HG02763 (cell line): Measurements from ENCODE around the gene MGAT3.
"Not testable (repeated sequence)": the region's sequence is repeated elsewhere in the genome, so short reads cannot be mapped to it uniquely, and the experiment has no call there.

Experiments
- ATAC-seq: cut with Tn5 transposase; IDR thresholded peaks from one replicate; pipeline ENCODE4 v1.9.1; 2021; ENCODE audit warnings: mild to moderate bottlenecking, moderate library complexity; ENCODE audit not compliant: unreplicated experiment

The MGAT3 gene

DNA sequence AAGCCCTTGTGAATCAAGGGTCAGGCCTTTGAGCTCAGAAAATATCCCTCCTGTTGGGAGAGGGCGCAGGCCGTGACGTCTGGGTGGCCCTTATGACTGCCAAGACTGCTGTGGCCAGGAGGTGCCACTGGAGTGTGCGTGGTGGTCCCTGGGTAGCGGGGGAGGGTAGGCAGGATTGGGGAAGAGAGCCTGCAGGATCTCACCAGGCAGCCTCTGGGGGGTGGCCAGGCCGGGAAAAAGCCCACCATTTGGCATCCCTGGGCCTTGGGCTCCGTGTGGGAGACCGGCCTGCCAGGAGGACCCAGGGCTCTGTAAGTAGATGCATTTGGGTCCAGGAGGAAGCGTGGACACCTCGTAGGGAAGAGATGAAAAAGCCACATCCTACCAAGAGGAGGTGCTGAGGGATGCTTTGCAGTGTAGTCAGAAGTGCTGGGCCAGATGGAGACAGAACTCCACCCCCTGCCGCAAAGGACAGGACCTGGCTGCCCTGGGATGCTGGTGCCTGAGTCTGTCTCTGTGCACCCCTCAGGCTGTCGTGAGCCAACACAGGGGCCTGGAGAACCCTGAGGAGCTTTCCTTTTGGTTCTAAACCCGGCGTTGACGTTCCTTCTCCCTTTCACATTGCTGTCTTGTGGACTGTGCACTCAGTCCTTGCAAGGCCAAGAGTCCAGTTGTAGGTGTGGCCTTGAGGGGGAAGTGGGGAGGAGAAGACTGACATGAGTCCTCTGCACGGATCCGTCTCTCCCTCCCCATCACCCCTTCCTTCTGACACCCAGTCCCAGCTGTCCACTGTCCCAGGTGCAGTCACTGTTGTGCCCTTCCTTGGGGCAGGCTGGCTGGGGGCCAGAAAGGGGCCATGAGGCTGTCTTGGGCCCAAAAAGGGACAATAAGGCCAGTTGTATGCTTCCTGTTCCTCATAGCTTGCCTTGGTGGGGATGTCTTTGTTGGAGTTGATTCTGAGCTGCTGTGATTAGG is 32.6 kb downstream of the MGAT3 start:
- no peak for ATAC-seq

DNA sequence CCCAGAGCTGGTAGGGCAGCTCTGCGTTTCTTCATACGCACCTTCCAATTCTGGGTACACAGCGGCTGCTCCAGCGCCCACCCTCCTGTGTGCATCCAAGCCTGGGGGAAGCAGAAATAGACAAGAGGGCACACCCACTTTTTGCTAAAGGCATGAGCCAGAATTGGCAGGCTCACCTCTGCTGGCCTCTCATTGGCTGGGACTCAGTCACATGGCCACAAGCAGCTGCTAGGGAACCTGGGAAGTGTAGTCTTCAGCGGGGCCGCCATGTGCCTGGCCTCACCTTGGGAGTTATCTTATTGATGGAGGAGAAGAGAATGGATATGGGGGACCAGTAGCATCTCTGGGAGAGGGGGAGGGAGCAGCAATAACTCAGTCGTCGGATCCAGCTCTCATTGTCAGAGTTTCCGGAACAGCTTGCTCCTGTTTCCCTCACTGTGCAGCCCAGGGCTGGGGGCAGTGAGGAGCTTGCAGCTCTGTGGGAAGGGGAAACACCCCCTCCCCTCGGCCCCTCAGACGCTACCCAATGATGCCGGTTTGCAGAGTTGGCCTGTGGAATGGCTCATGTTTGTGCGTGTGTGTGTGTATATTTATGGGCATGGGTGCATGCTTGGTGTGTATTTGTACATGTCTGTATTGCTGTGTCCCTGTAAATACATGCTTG is 33.5 kb downstream of the MGAT3 start:
- peak; percentile 71 for ATAC-seq

DNA sequence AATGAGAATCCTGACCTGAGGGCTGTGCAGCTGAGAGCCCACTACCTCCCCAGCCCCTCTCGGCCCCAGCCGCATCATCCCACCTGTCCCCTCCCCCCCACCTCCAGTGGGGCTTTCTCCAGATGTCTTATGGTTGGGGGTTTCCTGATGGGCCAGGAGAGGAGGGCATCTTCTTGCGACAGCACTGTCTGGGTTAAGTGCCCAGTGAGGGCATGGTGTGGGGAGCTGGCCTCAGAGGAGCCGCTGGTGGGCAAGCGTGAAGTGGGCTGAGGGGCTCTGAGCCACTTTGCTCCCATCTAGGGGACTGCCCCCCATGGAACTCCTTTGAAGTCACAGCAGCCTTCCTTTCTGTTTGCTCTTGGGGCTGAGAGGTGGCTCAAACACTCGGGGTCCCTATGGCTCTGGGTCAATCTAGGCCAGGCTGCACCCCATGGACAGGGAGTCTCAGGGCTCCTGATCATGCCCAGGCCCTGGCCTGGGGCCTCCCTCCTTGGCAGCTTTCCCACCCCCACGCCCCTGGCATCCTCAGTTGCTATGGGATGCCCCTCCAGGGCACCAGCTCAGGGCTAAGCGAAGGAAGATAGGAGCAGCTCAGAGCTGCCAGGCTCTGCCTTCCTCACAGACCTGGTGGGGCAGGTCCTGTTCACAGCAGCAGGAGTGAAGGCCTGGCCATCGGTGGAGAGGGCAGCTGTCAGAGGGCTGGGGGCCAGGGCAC is 34.3 kb downstream of the MGAT3 start:
- ATAC-seq: no peak

DNA sequence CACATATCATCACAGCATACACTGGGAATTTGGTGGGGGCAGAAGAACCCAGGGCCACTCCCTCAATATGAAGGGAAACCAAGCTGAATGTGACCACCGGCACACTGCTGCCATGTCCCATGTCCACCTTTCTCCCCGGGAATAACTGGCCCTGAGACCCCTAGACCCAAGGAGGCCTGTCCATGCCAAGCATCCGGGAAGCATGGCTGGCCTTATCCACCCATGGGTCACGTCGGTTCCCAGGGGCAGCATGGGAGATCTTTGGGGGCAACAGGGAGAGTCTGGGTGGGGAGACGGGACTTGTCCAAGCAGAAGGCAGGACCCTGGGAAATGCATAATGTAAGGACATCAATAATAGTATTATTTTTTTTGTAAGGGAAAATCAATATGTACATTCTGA is 34.9 kb downstream of the MGAT3 start:
- ATAC-seq: no peak

DNA sequence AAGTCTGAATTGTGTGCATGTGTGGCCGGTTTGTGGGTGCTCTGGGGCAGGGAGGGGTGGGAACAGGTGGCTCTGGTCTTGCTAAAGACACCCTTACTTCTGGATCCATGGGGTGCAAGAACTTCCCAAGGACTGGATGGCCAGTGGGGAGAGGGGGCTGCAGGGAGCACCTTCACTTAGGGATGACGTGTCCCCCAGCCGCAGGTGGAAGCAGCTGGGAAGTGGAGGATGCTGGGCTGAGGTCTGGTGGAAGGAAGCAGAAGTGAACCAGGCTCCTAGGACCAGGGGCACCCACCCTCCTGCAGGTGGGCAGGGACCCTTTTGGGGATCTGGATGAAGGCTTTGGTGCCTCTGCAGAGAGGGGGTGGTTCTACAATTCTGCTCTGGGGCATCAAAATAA is 35.4 kb downstream of the MGAT3 start:
- no peak for ATAC-seq

DNA sequence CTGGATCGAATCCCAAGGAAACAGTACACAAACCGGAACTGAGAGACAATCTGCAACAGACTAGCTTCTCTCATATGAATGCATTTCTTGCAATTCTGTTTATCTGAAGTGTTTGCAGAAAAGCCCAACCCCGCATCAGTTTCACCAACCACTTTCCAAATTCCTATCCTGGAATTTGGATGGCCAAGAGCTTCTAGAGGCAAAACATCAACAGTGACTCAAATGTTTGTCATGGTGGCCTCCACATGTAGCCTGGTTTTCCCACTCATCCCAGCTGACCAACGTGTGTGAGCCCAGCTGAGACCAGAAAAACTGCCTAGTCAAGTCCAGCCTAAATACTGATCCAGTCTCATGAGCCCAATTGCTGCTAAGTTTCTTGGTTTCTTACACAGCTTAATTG is 36.9 kb downstream of the MGAT3 start:
- ATAC-seq: no peak

DNA sequence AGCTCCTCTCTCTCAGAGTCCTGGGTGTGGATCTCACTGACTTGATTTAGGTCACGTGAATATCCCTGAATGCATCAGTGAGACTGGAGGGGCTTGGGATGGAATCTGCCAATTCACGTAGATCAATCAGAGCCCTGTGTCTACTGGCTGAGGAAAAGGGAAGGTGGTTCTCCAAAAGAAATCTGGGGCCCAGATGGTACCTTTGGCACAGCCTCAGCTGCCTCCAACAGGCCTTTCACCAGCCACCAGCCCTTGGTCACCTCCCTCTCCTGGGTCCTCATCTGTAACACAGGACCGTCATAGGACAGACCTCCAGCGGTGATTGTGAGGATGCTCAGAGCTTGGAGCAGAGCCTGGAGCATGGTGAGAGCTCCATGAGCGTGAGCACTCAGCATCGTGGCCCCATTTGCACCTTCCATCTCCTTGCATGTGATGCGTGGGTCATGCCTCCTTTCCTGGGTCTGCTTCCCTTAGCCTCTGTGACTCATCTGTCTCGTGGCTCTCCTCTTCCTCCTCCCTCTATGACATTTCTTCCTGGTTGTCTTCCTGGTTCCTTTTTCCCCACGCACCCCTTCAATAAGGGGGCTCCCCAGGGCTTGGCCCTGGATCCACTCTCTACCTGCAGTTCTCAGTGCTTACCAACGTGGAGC is 37.8 kb downstream of the MGAT3 start:
- no peak for ATAC-seq

DNA sequence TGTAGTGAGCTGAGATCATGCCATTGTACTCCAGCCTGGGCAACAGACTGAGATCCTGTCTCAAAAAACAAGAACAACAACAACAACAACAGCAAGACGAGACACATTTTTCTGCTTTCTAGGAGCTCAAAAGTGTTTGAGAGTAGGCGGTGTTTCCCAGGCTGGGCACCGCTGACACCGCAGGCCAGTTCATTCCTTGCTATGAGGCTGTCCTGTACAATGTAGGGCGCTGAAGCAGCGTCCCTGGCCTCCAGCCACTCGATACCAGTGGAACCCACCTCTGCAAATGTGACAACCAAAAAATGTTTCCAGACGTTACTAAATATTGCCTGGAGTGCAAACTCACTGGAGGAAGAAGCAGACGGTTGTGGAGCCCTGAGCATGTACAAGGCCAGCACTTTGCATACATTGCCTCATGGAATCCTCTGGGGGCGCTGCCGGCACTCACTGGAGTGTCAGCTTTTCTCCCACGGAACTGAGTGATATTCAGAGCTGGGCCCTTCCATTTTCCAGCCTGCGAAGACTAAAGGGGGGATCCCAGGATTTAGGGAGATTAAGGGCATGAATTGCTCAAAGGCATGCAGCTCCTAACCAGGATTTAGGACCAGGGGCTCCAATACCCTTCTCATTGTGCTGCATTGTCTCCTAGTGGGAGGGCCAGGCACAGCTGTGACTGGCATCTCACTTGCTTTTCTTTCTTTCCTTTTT is 39.5 kb downstream of the MGAT3 start:
- no peak for ATAC-seq

DNA sequence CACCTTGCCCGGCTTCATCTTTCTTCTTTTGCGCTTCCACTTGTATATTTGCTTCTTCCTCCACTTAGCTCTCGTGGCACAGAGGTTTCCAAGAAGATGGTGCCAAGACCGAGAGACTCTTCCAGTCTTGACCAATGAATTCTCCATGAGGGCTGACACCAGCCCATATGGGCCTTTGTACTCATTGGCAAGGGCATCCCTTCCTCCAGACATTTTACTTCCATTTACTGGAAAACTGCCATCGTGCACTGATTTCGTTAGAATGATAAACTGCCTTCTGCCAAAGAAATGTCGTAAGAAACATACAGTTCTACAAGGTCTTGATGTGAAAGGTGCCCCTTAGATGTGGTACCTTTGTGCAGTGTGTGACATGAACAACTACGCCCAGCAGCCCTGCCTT is 40.6 kb downstream of the MGAT3 start:
- no peak for ATAC-seq

DNA sequence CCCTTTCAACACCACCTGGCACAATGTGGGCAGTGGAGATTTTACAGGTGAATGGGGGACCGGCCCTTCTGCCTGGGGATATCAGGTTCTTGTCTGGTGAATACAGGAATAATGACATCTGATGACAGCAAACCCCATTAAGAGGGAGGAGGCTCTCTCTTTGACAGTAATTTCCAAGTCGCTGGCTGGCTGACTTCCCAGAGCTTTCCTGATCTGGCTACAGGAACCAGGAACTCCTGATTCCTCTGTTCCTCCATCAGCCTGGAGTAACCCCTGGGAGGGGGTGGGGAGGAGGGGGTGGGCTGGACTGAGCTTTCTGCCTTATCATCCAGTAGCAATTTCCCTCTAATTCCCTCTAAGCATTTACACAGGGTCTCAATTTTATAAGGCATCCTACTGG is 41.6 kb downstream of the MGAT3 start:
- ATAC-seq: no peak

DNA sequence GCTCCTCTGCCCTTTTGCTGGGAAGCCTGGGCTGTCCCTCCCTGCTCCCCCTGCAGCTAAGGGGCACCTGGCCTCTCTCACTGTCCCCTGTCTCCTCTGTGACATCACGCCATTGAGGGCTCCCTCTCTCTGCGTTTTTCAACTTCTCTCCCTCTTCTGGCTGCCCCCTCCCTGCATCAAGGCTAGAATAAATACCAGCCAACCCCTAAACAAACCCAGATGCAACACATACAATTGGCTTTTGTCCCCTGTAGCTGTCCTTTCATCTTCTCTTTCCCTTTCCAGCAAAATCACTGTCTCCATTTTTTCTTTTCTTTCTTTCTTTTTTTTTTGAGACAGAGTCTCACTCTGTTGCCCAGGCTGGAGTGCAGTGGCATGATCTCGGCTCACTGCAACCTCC is 42.0 kb downstream of the MGAT3 start:
- ATAC-seq: no peak

DNA sequence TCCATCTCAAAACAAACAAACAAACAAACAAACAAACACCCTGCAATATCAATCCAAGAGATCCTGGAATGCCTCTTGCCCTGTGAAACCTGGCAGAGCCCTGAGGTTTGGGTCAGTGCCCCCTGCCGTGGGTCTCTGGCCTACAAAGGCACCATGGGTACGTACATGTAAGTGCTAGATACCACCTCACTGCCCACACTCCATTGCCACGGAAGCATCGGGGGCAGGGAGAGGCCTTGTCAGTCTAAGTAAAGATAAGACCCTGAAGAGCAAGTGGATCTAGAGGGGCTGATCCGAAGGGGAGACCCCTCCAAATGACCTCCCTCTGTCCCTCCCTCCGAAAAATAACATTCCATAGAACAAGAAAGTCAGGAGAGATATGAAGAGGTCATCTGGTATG is 43.3 kb downstream of the MGAT3 start:
- no peak for ATAC-seq

DNA sequence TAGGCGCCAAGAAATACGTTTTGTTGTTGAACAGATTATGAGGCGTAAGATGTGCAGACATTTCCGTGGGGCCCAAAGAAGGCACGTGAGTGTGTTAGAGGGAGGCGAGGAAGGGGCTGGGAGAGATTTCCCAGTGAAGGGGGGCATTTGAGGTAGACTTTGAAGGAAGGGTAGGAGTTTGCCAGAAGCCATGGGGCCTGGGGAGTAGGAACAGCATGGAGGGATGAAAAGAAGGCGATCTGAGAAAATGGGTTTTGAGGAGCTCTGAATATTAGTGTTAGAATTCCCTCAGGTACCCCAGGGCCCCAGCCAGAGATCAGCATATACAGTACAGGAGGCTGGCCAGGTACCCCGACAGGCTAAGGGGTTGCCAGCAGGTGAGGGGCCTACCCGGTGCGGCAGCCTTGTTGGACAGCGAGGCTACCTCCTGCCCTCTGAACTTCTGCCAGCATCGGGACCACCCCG is 44.9 kb downstream of the MGAT3 start:
- no peak for ATAC-seq

DNA sequence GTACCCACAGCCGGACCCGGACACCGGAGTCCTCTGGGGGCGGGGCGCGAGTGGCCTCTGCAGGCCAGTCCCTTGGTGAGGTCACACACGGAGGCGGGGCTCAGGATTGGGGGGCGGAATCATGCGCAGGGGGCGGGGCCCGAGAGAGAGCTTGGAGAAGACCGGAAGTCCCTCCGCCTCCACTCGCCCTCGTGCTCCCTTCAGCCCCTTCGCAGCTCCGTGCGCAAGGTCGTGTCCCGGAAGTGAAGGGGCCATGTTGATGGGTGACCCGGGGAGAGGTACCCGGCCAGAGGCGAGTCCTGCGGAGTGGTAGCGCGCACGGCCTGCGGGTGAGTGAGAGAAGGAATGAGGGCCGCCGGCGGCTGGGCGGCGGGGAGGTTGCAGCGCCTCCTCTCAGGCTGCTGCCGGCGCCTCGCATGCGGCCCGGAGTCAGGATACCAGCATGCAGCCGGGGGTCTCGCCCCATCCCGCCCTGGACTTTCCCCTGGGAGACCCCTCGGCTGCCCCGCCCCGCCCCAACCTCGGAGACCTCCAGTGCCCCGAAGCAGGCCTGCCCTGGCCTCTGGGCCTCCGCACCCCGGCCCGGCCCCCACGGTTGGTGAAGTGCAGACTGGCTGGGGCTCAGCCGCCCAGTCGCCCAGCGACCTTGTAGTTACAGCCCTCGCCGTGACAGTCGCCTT is 45.4 kb downstream of the MGAT3 start, which contains the start of gene MIEF1:
Gene MIEF1, plus strand, starts transcription at position 182 of the 680 bp plus-strand sequence. CDS start 9,005 bp downstream, outside the sequence.
- ATAC-seq: peak; percentile 82

DNA sequence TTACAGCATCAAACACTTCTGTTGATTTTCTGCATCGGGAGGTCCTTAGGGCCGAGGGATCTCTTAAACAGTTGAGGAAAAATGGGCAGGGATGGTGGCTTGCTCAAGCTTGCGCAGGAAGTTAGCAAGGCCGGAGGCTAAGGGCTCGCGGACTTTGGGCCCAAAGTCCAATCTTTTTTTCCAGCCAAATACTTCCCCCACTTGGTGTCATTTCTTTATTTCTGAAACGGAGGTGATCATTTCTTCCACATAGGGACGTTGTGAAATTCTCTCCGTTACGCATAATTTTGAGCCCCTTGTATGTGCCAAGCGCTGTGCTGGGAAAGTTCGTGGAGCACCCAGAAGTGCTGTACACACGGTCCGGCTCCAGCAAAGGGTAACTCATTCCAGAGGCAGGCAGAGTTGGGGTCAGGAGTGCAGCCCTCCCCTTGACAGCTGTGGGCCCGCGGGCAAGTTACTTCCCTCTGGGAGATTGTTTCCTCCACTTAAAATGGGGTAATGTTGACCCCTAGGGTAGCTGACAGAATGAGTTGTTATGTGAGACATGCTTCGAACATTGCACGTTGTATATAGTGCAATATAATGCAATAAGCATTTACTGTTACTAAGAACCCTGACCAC is 46.1 kb downstream of the MGAT3 start:
- ATAC-seq: no peak

DNA sequence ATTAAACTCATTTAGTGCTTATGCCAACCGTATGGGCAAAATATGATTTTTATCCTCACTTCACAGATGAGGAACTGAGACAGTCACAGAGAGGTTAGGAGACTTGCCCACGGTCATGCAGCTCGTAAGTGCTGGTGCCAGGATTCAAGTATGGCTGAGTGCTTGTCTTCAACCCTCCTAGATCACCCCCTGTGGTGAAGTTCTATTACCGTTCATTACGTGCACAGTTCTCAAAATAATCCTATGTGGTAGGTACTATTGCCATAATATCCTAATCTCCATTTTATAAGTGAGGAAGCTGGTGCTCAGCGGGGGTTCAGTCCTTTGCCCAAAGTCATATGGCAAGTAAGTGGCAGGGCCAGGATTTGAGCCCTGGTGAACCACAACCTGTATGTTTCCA is 46.8 kb downstream of the MGAT3 start:
- no peak for ATAC-seq

DNA sequence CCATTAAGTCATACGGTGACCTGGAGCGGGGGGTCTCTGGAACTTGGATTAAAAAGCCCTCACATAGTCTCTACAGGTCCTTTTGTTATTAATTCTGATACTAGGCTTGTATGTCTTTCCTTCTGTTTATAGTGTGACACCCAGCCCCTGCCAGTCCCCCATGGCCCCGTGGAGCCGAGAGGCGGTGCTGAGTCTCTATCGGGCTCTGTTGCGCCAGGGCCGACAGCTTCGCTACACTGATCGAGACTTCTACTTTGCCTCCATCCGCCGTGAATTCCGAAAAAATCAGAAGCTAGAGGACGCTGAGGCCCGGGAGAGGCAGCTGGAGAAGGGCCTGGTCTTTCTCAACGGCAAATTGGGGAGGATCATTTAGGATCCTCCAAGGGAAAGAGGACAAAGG is 47.3 kb downstream of the MGAT3 start:
- ATAC-seq: no peak

DNA sequence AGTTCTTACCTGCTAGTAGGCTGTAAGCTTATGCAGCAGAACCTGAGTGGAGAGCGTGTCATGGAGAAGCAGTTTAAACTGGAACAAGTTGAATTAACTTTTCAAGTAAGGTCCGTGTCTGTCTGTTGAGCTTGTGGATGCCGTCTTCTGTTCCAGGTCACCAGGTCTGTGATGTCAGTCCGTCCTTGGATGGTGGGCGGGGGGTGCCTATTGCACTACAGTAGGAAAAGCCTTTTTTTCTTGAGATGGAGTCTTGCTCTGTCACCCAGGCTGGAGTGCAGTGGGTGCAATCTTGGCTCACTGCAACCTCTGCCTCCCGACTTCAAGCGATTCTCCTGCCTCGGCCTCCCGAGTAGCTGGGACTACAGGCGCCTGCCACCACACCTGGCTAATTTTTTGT is 50.2 kb downstream of the MGAT3 start:
- ATAC-seq: not testable (repeated sequence)

DNA sequence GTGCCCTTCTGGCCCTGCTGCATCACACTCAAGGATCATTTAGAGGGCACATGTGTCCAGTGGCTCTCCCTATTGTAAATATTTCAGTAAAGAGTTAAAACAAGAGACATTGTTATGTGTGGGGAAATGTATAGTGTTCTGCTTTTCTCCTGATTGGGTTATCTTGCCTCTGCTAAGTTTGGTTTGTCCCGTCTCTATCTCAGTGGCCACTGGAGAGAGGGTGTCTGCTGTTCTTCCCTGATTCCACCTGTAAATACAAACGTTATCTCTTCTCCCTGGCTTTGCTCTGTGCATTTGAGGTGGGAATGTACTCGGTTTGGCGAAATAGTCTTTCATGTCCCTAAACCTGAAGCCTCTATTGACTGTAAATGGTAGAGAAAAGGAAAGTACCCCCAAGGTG is 51.6 kb downstream of the MGAT3 start:
- no peak for ATAC-seq
